Peyer's patch (tissue), 4 donors: ENCODE data around the gene LTBP2. TPM values are rescaled to one million over a fixed set of nuclear protein-coding genes. Genes with fewer than 3 reads are reported as not detected.

Source experiments
- DNase-seq, 3 donors: peaks; one replicate each; pipeline ENCODE4 v3.0.0-alpha.2; 2017 to 2019
- H3K27ac ChIP-seq, 4 donors: fragments of 200-600 bp; sonication (generic); one replicate each; pipeline ENCODE4 v1.5.1; 2016 to 2019
- H3K27me3 ChIP-seq, 2 donors: fragments of 200-600 bp; sonication (generic); one replicate each; pipeline ENCODE4 v1.5.1; 2019
- H3K36me3 ChIP-seq, 3 donors: fragments of 200-600 bp; sonication (generic); one replicate each; pipeline ENCODE4 v1.5.1; 2016 to 2019
- H3K4me1 ChIP-seq, 4 donors: fragments of 200-600 bp; sonication (generic); one replicate each; pipeline ENCODE4 v1.5.1; 2016 to 2019
- H3K4me3 ChIP-seq, 4 donors: fragments of 200-600 bp; sonication (generic); 1 replicate in 3 of 4; 2 replicates in 1 of 4; pipeline ENCODE4 v1.5.1; 2016 to 2019; ENCODE audit warnings: mild to moderate bottlenecking in 1 of 4
- H3K9me3 ChIP-seq, 4 donors: fragments of 200-600 bp; sonication (generic); one replicate each; pipeline ENCODE4 v1.5.1; 2016 to 2019; ENCODE audit warnings: mild to moderate bottlenecking in 1 of 4
- CTCF ChIP-seq, 6 experiments: fragments of 450-650 bp in 4 of 6; fragments of 200-600 bp in 2 of 6; sonication (generic) in 1 of 6; IDR thresholded peaks; one replicate each; pipeline ENCODE4 v1.5.1; 2017 to 2019; ENCODE audit warnings: antibody characterized with exemption in 6 of 6, mild to moderate bottlenecking in 3 of 6, moderate library complexity in 1 of 6
- POLR2A ChIP-seq, 2 donors: fragments of 450-650 bp; IDR thresholded peaks; one replicate each; pipeline ENCODE4 v1.5.1; 2017; ENCODE audit warnings: antibody characterized with exemption in 2 of 2, mild to moderate bottlenecking in 2 of 2, moderate library complexity in 2 of 2
- total RNA-seq, 4 donors: library from RNA; depleted of rRNA; stranded (reverse); fragments of >200 nt; gene quantifications; one replicate each; pipeline ENCODE4 v1.1.0, GENCODE V29; 2016

LTBP2 gene
- total RNA-seq, 4 donors from 2014 or later, result 10.7 to 34.7 (median 16.0) TPM

- DNase-seq, result peak in 2 of 3 donors; percentile 20 to 41
- TF ChIP-seq CTCF (IDR thresholded peaks at IDR 0.05) (no peak), POLR2A (IDR thresholded peaks at IDR 0.05) (no peak)
- H3K4me3 ChIP-seq, result no peak overlapping the region
- H3K27ac ChIP-seq, result no peak overlapping the region
- H3K9me3 ChIP-seq, result no peaks in the 10 kb centered on the region
- no peaks in the 10 kb centered on the region for H3K36me3 ChIP-seq
- H3K4me1 ChIP-seq, result no peaks in the 10 kb centered on the region
- no peaks in the 10 kb centered on the region for H3K27me3 ChIP-seq
Observed at GRCh38 chr14:74505831-74506230, 106.2 kb downstream of the LTBP2 start.

GRCh38 chr14:74504874-74505720, 106.9 kb downstream of the LTBP2 start:
- Histone ChIP-seq H3K36me3 (no peaks in the 10 kb centered on the region), H3K27me3 (no peaks in the 10 kb centered on the region), H3K4me3 (no peak overlapping the region), H3K4me1 (no peaks in the 10 kb centered on the region), H3K9me3 (no peaks in the 10 kb centered on the region), H3K27ac (no peak overlapping the region)
- TF ChIP-seq CTCF (IDR thresholded peaks at IDR 0.05) (no peak), POLR2A (IDR thresholded peaks at IDR 0.05) (no peak)
- DNase-seq, result peak in 2 of 3 donors; percentile 34 to 43

DNA sequence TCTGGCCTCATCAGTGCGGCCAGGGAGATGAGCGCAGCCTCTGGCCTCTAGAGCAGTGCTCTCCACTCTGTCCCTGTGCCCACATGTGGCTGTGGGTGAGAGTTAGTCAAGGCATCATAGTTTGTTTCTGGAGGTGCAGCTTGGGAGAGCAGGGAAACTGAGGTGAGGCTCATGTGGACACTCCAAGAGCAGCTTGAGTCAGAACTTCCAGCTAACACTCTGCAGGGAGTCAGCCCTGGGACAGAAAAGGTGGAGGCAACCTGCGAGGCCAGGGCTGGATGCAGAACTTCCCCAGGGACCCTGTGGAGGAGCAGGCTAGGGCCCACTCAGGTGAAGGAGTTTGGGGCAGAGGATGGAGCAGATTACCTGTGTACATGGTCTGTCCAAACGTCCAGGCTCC, 107.6 kb downstream of the LTBP2 start:
- Histone ChIP-seq H3K27ac (no peak overlapping the region), H3K27me3 (no peaks in the 10 kb centered on the region), H3K36me3 (no peaks in the 10 kb centered on the region), H3K4me3 (no peak overlapping the region), H3K9me3 (no peaks in the 10 kb centered on the region), H3K4me1 (no peaks in the 10 kb centered on the region)
- DNase-seq, result peak in 1 of 3 donors; percentile 16
- TF ChIP-seq CTCF (IDR thresholded peaks at IDR 0.05) (no peak), POLR2A (IDR thresholded peaks at IDR 0.05) (no peak)

DNA sequence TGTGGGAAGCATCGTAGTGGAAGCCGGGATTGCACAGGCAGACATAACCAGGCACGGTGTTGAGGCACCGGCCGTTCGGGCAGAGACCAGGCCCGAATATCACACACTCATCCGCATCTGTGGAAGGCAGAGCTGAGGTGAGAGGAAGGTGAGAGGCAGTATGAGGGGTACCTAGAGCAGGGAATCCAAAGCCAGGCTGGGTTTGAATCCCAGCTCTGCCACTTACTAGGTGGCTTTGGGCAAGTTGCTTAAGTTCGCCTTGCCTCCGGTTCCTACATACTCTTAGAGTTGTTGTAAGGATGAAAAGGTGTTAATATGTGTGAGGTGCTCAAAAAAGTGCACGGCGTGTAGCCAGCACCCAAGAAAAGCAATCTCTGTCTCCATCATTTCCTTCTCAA, 108.1 kb downstream of the LTBP2 start:
- H3K4me1 ChIP-seq, result no peaks in the 10 kb centered on the region
- no peak for TF ChIP-seq CTCF (IDR thresholded peaks at IDR 0.05)
- TF ChIP-seq POLR2A (IDR thresholded peaks at IDR 0.05), result no peak
- H3K4me3 ChIP-seq, result no peak overlapping the region
- no peak for DNase-seq
- H3K36me3 ChIP-seq, result no peaks in the 10 kb centered on the region
- H3K27ac ChIP-seq, result no peak overlapping the region
- no peaks in the 10 kb centered on the region for H3K9me3 ChIP-seq
- H3K27me3 ChIP-seq, result no peaks in the 10 kb centered on the region

DNA sequence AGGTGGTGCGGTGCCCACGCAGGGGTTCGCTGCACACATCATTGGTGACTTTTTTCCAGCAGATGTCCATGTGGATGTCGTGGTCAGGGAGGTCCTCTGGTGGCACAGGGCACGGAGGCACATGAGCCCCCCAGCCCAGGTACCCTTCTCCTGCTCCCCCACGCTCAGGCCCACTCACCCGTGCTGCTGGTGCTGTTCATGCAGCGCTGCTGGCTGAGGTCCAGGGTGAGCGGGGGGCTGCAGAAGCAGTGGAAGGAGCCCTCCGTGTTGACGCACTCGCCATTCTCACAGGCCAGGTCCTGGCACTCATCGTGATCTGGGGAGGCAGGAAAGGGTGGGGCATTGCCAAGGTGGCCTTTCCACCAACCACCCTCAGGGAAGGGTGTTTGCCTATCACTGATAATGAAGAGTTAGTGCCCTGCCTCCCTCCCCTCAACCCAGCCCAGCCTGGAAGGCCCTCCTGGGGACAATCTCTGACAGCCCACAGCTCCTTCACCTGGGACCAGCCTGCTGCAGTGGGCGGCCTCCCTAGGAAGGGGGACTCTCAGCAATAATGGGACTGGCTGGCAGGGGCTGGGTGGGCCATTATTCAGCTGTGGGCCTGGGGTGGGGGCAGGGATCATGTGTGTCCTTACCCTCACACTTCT, 108.6 kb downstream of the LTBP2 start:
- DNase-seq, result peak in 1 of 3 donors; percentile 45
- TF ChIP-seq POLR2A (IDR thresholded peaks at IDR 0.05), result no peak
- TF ChIP-seq CTCF (IDR thresholded peaks at IDR 0.05), result no peak
- Histone ChIP-seq H3K4me1 (no peaks in the 10 kb centered on the region), H3K27ac (no peak overlapping the region), H3K27me3 (no peaks in the 10 kb centered on the region), H3K4me3 (no peak overlapping the region), H3K9me3 (no peaks in the 10 kb centered on the region), H3K36me3 (no peaks in the 10 kb centered on the region)
